ENCODE measurements around the gene PRKCD. TPM values are rescaled to one million over a fixed set of nuclear protein-coding genes. Genes with fewer than 3 reads are reported as not detected.

The PRKCD gene
- total RNA-seq, 1 experiment from 2014 or later, result 1.00 TPM

DNA sequence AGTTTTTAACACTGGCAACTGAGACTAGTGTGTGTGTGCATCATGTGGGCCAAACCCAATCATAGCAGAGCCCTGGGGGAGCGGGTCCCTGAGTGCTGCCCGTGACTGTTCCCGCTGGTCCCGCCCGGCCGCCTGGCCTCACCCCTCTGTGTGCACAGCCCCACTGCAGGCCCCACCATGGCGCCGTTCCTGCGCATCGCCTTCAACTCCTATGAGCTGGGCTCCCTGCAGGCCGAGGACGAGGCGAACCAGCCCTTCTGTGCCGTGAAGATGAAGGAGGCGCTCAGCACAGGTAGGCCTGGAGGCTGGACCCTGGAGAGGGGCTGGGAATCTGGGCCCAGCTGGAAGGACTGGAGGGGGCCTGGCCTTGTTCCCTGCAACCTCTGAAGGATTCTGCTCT, 17.2 kb downstream of the PRKCD start:
- Histone ChIP-seq H3K4me3 (no peak overlapping the region), H3K36me3 (peaks cover 25% of the 10 kb centered on the region), H3K27ac (no peak overlapping the region), H3K9me3 (replicated peaks) (no peaks in the 10 kb centered on the region), H3K4me1 (replicated peaks) (no peaks in the 10 kb centered on the region), H3K27me3 (replicated peaks) (no peaks in the 10 kb centered on the region)
- no peak for DNase-seq (ENCODE audit: low read depth in 1 of 2, low spot score in 2 of 2)

DNA sequence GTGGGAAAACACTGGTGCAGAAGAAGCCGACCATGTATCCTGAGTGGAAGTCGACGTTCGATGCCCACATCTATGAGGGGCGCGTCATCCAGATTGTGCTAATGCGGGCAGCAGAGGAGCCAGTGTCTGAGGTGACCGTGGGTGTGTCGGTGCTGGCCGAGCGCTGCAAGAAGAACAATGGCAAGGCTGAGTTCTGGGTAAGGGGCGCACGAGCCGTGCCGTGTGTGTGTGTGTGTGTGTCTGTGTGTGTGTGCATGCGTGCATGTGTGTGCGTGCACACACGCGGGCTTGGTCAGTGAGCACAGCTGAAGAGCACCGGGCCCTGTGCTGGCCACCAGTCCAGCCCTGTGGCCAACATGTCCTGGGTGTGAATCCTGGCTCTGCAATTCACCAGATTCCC, 18.6 kb downstream of the PRKCD start:
- Histone ChIP-seq H3K4me3 (no peak overlapping the region), H3K27me3 (replicated peaks) (no peaks in the 10 kb centered on the region), H3K27ac (no peak overlapping the region), H3K4me1 (replicated peaks) (no peaks in the 10 kb centered on the region), H3K36me3 (peaks cover 17% of the 10 kb centered on the region), H3K9me3 (replicated peaks) (no peaks in the 10 kb centered on the region)
- DNase-seq (ENCODE audit: low read depth in 1 of 2, low spot score in 2 of 2), result no peak

DNA sequence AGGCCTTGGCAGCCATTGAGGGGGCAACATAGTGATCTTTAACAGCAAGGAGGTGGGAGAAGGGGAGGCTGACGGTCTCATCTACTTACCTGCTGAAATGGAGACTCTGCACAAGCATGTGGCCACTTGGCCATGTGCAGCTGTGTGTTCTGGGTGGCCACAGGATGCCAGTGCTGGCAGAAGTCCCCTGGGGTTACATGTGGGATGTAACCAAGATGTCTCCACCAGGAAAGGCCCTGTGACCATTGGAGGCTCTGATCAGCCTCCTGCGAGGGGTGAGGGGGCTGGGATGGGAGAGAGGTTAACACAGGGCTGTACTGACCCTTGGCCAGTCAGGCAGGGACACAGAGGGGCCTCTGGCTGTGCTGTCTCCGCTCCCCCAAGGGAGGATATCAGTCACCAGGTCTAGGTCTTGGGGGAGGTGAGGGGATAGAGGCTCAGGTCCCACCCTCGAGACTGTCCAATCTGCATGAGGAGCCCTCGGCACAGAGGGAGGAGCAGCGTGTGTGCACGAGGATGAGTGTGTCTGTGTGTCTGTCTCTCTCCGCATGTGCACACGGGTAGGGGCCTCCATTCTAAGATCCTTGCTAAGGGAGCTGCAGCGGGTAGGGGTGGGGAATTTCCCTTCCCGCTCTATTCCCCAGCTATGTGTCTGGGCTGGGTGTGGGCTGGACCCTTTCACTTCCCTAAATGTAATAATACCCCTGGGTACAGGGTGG, 19.5 kb downstream of the PRKCD start:
- no peak for DNase-seq (ENCODE audit: low read depth in 1 of 2, low spot score in 2 of 2)
- no peak overlapping the region for H3K27ac ChIP-seq
- no peaks in the 10 kb centered on the region for H3K9me3 ChIP-seq (replicated peaks)
- no peaks in the 10 kb centered on the region for H3K27me3 ChIP-seq (replicated peaks)
- no peaks in the 10 kb centered on the region for H3K4me1 ChIP-seq (replicated peaks)
- peaks cover 17% of the 10 kb centered on the region for H3K36me3 ChIP-seq
- H3K4me3 ChIP-seq, result no peak overlapping the region

DNA sequence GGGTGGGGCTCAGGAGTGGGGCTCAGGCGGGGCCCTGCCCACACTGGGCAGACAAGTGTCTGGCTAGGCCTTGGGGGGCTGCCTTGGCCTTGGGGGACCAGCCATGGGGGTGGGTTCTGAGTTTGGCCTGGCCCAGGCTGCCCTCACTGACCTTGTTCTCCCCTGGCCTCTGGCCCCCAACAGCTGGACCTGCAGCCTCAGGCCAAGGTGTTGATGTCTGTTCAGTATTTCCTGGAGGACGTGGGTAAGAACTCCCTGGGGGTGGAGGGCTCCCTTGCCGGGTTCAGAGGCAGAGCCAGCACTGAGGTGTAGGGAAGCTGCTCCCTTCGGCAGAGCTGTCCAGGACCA, 20.0 kb downstream of the PRKCD start:
- DNase-seq (ENCODE audit: low read depth in 1 of 2, low spot score in 2 of 2), result no peak
- H3K4me3 ChIP-seq, result no peak overlapping the region
- H3K36me3 ChIP-seq, result peaks cover 17% of the 10 kb centered on the region
- no peaks in the 10 kb centered on the region for H3K27me3 ChIP-seq (replicated peaks)
- no peaks in the 10 kb centered on the region for H3K4me1 ChIP-seq (replicated peaks)
- no peak overlapping the region for H3K27ac ChIP-seq
- H3K9me3 ChIP-seq (replicated peaks), result no peaks in the 10 kb centered on the region

DNA sequence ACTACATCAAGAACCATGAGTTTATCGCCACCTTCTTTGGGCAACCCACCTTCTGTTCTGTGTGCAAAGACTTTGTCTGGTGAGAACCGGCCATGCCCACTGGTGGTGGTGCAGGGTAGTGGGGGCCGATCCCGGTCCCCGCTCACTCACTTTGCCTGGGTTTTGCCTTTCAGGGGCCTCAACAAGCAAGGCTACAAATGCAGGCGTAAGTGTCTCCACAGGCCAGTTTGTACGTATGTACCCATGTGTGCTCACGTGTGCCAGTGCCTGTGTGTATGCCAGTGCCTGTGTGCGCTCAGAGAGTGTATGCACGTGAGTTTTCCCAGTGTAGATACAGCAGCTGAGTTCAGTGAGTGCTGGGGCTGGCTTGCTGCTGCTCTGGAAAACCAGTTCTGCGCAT, 20.5 kb downstream of the PRKCD start:
- DNase-seq (ENCODE audit: low read depth in 1 of 2, low spot score in 2 of 2), result no peak
- peaks cover 17% of the 10 kb centered on the region for H3K36me3 ChIP-seq
- no peak overlapping the region for H3K27ac ChIP-seq

DNA sequence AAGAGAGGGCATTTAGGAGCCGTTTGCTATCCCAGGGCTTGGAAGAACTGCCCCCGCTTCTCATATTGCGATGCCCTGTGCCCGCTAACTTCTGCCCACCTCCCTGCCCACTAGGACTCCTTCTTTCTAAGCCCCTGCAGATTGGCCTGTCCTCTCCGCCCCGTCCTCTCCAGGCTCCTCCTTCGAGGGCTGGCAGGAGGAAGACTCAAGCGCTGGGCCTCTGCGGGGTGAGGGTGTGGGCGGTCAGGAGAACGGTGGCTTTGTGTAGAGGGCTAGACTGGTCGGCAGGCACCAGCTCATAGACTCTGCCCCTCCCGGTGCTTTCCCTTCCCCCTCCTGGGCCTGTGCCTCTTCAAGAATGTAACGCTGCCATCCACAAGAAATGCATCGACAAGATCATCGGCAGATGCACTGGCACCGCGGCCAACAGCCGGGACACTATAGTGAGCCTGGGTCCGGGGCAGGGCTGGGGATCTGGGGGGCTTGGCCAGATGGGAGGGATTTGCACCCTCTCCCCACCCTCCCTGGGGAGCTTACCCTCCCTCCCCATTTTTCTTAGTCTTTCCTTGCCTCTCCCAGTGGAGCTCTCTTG, 21.9 kb downstream of the PRKCD start:
- no peak overlapping the region for H3K27ac ChIP-seq
- no peak overlapping the region for H3K4me3 ChIP-seq
- H3K36me3 ChIP-seq, result peaks cover 17% of the 10 kb centered on the region
- no peak for DNase-seq (ENCODE audit: low read depth in 1 of 2, low spot score in 2 of 2)
- H3K4me1 ChIP-seq (replicated peaks), result no peaks in the 10 kb centered on the region
- no peaks in the 10 kb centered on the region for H3K9me3 ChIP-seq (replicated peaks)
- no peaks in the 10 kb centered on the region for H3K27me3 ChIP-seq (replicated peaks)

More for the DNA sequence above, 20.5 kb downstream of the PRKCD start:
- Histone ChIP-seq H3K4me3 (no peak overlapping the region), H3K9me3 (replicated peaks) (no peaks in the 10 kb centered on the region), H3K27me3 (replicated peaks) (no peaks in the 10 kb centered on the region), H3K4me1 (replicated peaks) (no peaks in the 10 kb centered on the region)

DNA sequence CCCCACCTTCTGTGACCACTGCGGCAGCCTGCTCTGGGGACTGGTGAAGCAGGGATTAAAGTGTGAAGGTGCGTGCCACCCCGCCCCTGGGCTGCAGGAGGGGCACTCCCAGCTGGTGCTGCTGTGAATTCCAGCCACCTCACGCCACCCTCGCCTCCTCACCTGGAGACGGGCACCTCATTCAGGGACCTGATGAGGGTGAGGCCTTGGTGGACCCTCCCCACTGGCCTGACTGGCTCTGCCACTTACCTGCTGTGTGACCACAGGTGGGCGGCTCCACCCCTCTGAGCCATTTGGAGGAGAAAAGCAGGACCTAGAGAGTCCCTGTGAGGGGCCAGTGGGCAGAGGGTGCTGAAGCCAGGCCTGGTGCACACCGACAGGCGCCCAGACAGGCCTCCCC, 22.5 kb downstream of the PRKCD start:
- H3K4me1 ChIP-seq (replicated peaks), result no peaks in the 10 kb centered on the region
- H3K27ac ChIP-seq, result no peak overlapping the region
- no peaks in the 10 kb centered on the region for H3K27me3 ChIP-seq (replicated peaks)
- no peak overlapping the region for H3K4me3 ChIP-seq
- H3K9me3 ChIP-seq (replicated peaks), result no peaks in the 10 kb centered on the region
- DNase-seq (ENCODE audit: low read depth in 1 of 2, low spot score in 2 of 2), result no peak
- H3K36me3 ChIP-seq, result peaks cover 21% of the 10 kb centered on the region

DNA sequence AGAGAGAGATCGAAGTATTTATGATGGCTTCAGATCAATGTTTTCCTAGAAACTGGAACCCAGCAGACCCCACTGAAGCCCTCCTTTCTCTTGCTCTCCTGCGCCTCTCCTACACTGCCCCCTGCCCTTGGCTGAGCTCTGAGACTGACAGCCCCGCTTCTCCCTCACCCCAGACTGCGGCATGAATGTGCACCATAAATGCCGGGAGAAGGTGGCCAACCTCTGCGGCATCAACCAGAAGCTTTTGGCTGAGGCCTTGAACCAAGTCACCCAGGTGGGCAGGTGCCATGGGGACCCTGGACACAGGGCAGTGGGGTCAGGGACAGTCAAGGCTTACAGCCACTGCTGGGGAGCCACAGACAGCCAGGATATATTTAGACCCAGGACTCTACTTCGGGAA, 23.7 kb downstream of the PRKCD start:
- peaks cover 20% of the 10 kb centered on the region for H3K36me3 ChIP-seq
- no peak for DNase-seq (ENCODE audit: low read depth in 1 of 2, low spot score in 2 of 2)

DNA sequence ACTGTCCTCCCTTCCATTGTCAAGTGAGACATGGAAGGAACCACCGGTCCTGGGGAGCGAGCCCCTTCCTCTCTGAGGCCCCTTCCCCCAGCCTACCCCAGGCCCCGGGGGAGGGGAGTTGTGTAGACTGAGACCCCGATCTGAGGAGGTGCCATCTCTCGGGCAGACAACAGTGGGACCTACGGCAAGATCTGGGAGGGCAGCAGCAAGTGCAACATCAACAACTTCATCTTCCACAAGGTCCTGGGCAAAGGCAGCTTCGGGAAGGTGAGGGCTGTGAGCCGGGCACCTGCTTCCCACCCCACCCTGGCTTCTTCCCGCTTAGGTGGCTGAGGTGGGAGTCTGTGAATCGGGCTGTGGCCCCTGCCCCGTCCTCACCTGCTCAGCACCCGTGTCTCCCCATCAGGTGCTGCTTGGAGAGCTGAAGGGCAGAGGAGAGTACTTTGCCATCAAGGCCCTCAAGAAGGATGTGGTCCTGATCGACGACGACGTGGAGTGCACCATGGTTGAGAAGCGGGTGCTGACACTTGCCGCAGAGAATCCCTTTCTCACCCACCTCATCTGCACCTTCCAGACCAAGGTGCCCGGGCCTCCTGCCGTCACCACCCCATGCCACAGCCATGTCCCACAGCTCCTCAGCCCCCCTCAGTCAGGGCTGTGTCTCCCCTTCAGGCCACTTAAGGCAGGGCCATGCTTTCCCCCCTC, 24.9 kb downstream of the PRKCD start:
- H3K27me3 ChIP-seq (replicated peaks), result no peaks in the 10 kb centered on the region
- H3K4me3 ChIP-seq, result no peak overlapping the region
- H3K27ac ChIP-seq, result no peak overlapping the region
- no peaks in the 10 kb centered on the region for H3K4me1 ChIP-seq (replicated peaks)
- no peak for DNase-seq (ENCODE audit: low read depth in 1 of 2, low spot score in 2 of 2)
- H3K36me3 ChIP-seq, result peaks cover 14% of the 10 kb centered on the region
- H3K9me3 ChIP-seq (replicated peaks), result no peaks in the 10 kb centered on the region

More for the DNA sequence above, 23.7 kb downstream of the PRKCD start:
- no peaks in the 10 kb centered on the region for H3K27me3 ChIP-seq (replicated peaks)
- no peaks in the 10 kb centered on the region for H3K9me3 ChIP-seq (replicated peaks)
- no peak overlapping the region for H3K4me3 ChIP-seq
- no peak overlapping the region for H3K27ac ChIP-seq
- no peaks in the 10 kb centered on the region for H3K4me1 ChIP-seq (replicated peaks)

DNA sequence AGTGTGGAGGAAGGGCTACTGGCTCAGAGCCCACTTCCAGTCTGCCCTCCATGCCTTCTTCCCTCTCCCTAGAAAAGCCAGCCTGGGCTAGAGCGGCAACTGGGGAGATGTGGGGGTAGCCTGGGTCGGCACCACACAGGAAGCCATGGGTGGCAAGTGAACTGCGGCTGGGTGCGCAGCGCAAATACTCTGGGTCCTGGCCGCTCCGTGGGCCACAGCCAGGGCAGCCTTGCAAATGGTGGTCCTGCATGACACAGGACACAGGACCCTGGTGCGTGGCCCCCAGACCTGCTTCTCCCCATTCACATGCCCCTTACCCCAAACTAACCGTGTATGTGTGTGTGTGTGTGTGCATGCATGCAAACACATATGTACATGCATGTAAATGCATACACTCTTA, 25.7 kb downstream of the PRKCD start:
- DNase-seq (ENCODE audit: low read depth in 1 of 2, low spot score in 2 of 2), result no peak
- H3K9me3 ChIP-seq (replicated peaks), result no peaks in the 10 kb centered on the region
- no peak overlapping the region for H3K4me3 ChIP-seq
- H3K27me3 ChIP-seq (replicated peaks), result no peaks in the 10 kb centered on the region
- no peak overlapping the region for H3K27ac ChIP-seq
- peaks cover 8% of the 10 kb centered on the region; the same call in 1 of the 2 replicates for H3K36me3 ChIP-seq
- H3K4me1 ChIP-seq (replicated peaks), result no peaks in the 10 kb centered on the region

DNA sequence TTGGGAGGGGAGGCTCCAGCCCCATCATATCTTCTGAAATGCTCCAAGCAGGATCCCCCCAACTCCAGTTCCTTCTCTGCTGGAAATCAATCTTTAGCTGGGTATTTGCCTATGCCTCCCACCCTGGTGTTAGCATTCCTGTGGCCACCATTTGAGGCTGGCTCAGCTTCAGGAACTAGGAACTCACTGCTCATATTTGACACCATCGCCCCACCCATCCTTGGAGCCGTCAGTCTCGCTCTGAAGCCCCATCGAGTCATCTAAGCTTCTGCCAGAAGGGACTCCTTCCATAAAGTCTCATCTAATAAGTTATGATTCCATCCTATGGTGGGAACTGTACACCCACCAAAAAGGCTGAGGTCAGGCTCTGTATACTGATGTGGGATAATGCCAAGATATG, 26.4 kb downstream of the PRKCD start:
- DNase-seq (ENCODE audit: low read depth in 1 of 2, low spot score in 2 of 2), result no peak
- no peaks in the 10 kb centered on the region for H3K9me3 ChIP-seq (replicated peaks)
- H3K4me3 ChIP-seq, result no peak overlapping the region
- peaks cover 10% of the 10 kb centered on the region; the same call in 1 of the 2 replicates for H3K36me3 ChIP-seq
- H3K4me1 ChIP-seq (replicated peaks), result no peaks in the 10 kb centered on the region
- no peak overlapping the region for H3K27ac ChIP-seq
- H3K27me3 ChIP-seq (replicated peaks), result no peaks in the 10 kb centered on the region

DNA sequence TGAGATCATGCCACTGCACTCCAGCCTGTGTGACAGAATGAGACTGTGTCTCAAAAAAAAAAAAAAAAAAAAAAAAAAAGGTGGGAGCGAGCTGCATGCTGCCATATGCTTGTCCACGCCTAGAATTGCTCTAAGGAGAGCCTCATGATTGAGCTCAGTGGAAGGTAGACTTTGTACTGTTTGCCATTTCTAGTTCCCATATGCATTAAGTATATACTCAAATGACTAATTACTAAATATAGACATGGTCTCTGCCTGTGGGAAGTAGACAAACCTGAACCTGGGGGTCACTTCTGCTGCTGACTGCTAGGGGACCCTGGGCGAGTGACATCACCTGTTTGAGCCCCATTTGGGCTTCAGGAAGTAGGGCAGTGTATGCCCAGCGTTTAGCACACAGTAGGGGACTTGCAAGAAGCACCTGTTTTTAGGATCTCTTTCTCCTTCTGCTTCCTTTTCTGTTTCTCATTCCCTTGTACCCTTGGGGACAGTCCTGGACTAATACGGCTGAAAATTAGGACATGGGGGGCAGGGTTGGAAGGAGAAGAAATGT, 27.2 kb downstream of the PRKCD start:
- H3K4me3 ChIP-seq, result no peak overlapping the region
- no peaks in the 10 kb centered on the region for H3K9me3 ChIP-seq (replicated peaks)
- H3K36me3 ChIP-seq, result peaks cover 10% of the 10 kb centered on the region; the same call in 1 of the 2 replicates
- H3K27me3 ChIP-seq (replicated peaks), result no peaks in the 10 kb centered on the region
- H3K4me1 ChIP-seq (replicated peaks), result no peaks in the 10 kb centered on the region
- H3K27ac ChIP-seq, result no peak overlapping the region
- DNase-seq (ENCODE audit: low read depth in 1 of 2, low spot score in 2 of 2), result no peak

DNA sequence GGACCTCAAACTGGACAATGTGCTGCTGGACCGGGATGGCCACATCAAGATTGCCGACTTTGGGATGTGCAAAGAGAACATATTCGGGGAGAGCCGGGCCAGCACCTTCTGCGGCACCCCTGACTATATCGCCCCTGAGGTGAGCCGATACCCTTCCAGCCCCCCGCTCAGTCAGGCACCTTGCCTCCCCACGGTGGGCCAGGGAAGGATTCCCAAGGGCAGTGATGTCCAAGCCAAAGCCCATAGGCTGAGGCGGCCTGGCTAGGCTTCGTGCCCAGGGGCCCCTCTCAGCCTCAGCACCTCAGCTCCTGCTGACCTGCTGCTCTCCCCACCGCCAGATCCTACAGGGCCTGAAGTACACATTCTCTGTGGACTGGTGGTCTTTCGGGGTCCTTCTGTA, 27.7 kb downstream of the PRKCD start:
- H3K36me3 ChIP-seq, result peaks cover 10% of the 10 kb centered on the region; the same call in 1 of the 2 replicates
- H3K27me3 ChIP-seq (replicated peaks), result no peaks in the 10 kb centered on the region
- no peak for DNase-seq (ENCODE audit: low read depth in 1 of 2, low spot score in 2 of 2)
- no peak overlapping the region for H3K27ac ChIP-seq
- no peaks in the 10 kb centered on the region for H3K9me3 ChIP-seq (replicated peaks)
- no peaks in the 10 kb centered on the region for H3K4me1 ChIP-seq (replicated peaks)
- H3K4me3 ChIP-seq, result no peak overlapping the region

DNA sequence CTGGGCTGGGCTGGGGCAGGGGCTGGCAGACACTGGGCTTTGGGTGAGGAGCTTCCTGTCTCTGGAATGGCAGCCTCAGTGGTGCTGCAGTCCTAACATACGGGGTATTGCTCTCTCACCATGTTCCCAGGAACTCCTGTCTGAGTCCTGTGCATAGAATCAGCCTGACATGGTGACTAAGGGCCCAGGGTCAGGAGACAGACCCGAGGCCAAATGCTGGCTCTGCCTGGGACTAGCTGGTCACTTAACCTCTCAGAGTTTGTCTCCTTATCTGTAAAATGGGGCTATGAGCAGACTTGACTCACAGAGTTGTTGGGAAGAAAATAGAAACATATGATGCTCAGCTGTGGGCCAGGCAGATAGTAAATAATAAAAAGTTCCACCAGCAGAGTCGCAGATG, 28.3 kb downstream of the PRKCD start:
- H3K9me3 ChIP-seq (replicated peaks), result no peaks in the 10 kb centered on the region
- no peak overlapping the region for H3K27ac ChIP-seq
- no peak for DNase-seq (ENCODE audit: low read depth in 1 of 2, low spot score in 2 of 2)
- no peak overlapping the region for H3K4me3 ChIP-seq
- H3K27me3 ChIP-seq (replicated peaks), result no peaks in the 10 kb centered on the region
- H3K36me3 ChIP-seq, result peaks cover 10% of the 10 kb centered on the region; the same call in 1 of the 2 replicates
- no peaks in the 10 kb centered on the region for H3K4me1 ChIP-seq (replicated peaks)

Measured in SJSA1 (cell line).